ENCODE measurements around the gene BTNL8. TPM values are rescaled to one million over a fixed set of nuclear protein-coding genes. Genes with fewer than 3 reads are reported as not detected.
"Not testable (repeated sequence)": the region's sequence is repeated elsewhere in the genome, so short reads cannot be mapped to it uniquely, and the experiment has no call there.

The BTNL8 gene
- total and polyA plus RNA-seq, 2 of the 13 experiments (the other 11 are each of a cell fraction or from before 2014, with no cell fraction given) = not detected

GRCh38 chr5:180889381-180889780, 9.6 kb upstream of the BTNL8 start:
- Histone ChIP-seq H3K36me3 (replicated peaks in 1 of 2; ENCODE audit: control insufficient read depth in 1 of 2, insufficient read depth in 2 of 2, low read length in 2 of 2) (no peaks in the 10 kb centered on the region), H3K27me3 (ENCODE audit: control insufficient read depth in 1 of 2, insufficient read depth in 2 of 2, low read length in 2 of 2) (no peaks in the 10 kb centered on the region), H3K27ac (ENCODE audit: extremely low read length, insufficient read depth, low read length) (no peak overlapping the region), H3K4me1 (ENCODE audit: insufficient read depth, low read length) (peaks cover 21% of the 10 kb centered on the region), H3K79me2 (ENCODE audit: insufficient read depth, low read length) (no peaks in the 10 kb centered on the region), H3K4me2 (ENCODE audit: low read depth, low read length) (no peak overlapping the region), H4K20me1 (ENCODE audit: insufficient read depth, low read length) (no peaks in the 10 kb centered on the region), H2AFZ (ENCODE audit: low read length) (no peak overlapping the region), H3K9me3 (ENCODE audit: low read length) (no peaks in the 10 kb centered on the region), H3K4me3 (replicated peaks in 1 of 3; ENCODE audit: insufficient read depth in 1 of 3, low read depth in 2 of 3, low read length in 3 of 3) (no peak overlapping the region), H3K9ac (ENCODE audit: insufficient read depth, low read depth, low read length) (no peak overlapping the region)
- in situ Hi-C loops (cut with HindIII; ENCODE audit: extremely low pct_ligation_motif_present, low pct_unique_long_range_greater_than_20kb) (no loop called here), intact Hi-C loops (cut with micrococcal nuclease; ENCODE audit: unreplicated experiment) (loop anchor here (5.0 to 10.0 kb wide), 2 partner anchors 585 to 707 kb away; no protein-coding TSS in a partner anchor)
- TF ChIP-seq SOX5 (CRISPR knock-in tag; IDR thresholded peaks at IDR 0.05; ENCODE audit: borderline replicate concordance) (no peak), ZIK1 (CRISPR knock-in tag; IDR thresholded peaks at IDR 0.05; ENCODE audit: borderline replicate concordance, low read depth) (no peak), CEBPZ (IDR thresholded peaks at IDR 0.05; ENCODE audit: low read length) (no peak), ZKSCAN1 (IDR thresholded peaks at IDR 0.05; ENCODE audit: low read length) (no peak)
- ChIA-PET CTCF (ENCODE audit: low intra/inter-chr PET ratio, low total read pairs) (no interaction called here), POLR2A (no interaction called here)
- ATAC-seq (no peak), DNase-seq (ENCODE audit: low spot score) (no peak), FAIRE-seq (no peak)
- 32% methylated on average over 5 of the region's 7 CpGs for WGBS (ENCODE audit: low lambda C conversion rate)
- BruUV-seq (replicated peaks) = no TSS peak

- DNase-seq (ENCODE audit: low spot score); BruUV-seq (replicated peaks): not testable (repeated sequence)
- WGBS (ENCODE audit: low lambda C conversion rate) = 0% methylated on average over 1 of the region's 1 CpG
Observed at GRCh38 chr5:180895330-180895729, 3.6 kb upstream of the BTNL8 start.

More at GRCh38 chr5:180895330-180895729, 3.6 kb upstream of the BTNL8 start:
- FAIRE-seq; POLR2A ChIA-PET; H3K27ac ChIP-seq (ENCODE audit: extremely low read length, insufficient read depth, low read length); H3K27me3 ChIP-seq (ENCODE audit: control insufficient read depth in 1 of 2, insufficient read depth in 2 of 2, low read length in 2 of 2); intact Hi-C loops (cut with micrococcal nuclease; ENCODE audit: unreplicated experiment); H3K9ac ChIP-seq (ENCODE audit: insufficient read depth, low read depth, low read length); in situ Hi-C loops (cut with HindIII; ENCODE audit: extremely low pct_ligation_motif_present, low pct_unique_long_range_greater_than_20kb); H3K79me2 ChIP-seq (ENCODE audit: insufficient read depth, low read length); H3K36me3 ChIP-seq (replicated peaks in 1 of 2; ENCODE audit: control insufficient read depth in 1 of 2, insufficient read depth in 2 of 2, low read length in 2 of 2); ATAC-seq; H4K20me1 ChIP-seq (ENCODE audit: insufficient read depth, low read length); CTCF ChIA-PET (ENCODE audit: low intra/inter-chr PET ratio, low total read pairs); H3K4me3 ChIP-seq (replicated peaks in 1 of 3; ENCODE audit: insufficient read depth in 1 of 3, low read depth in 2 of 3, low read length in 3 of 3); H3K4me2 ChIP-seq (ENCODE audit: low read depth, low read length); H3K9me3 ChIP-seq (ENCODE audit: low read length); H2AFZ ChIP-seq (ENCODE audit: low read length); H3K4me1 ChIP-seq (ENCODE audit: insufficient read depth, low read length): not testable (repeated sequence)

All from HepG2 (cell line).